HEK293 (cell line): Measurements from ENCODE around the gene TRPC4AP.

Source experiments
- CTCF ChIA-PET: fragments of 350-600 bp; formaldehyde crosslinking; extraction: SDS; loops from one replicate; lab custom pipeline; 2021; ENCODE audit warnings: antibody characterized with exemption; lab: Yijun Ruan, JAX
- POLR2A ChIA-PET: fragments of 300-600 bp; formaldehyde crosslinking; extraction: SDS; loops from one replicate; lab custom pipeline; 2020; ENCODE audit warnings: antibody characterized with exemption, inconsistent platforms; lab: Yijun Ruan, JAX
- H3K27ac ChIP-seq: fragments of 200-500 bp; sonication (Bioruptor generic); 2 replicates; pipeline ENCODE4 v1.5.1; 2014; ENCODE audit warnings: low read depth, low read length, control low read depth, inconsistent platforms; ENCODE audit errors: extremely low read depth
- H3K36me3 ChIP-seq, 2 experiments: fragments of 200-500 bp in 1 of 2; sonication (Bioruptor generic) in 1 of 2; 1 replicate in 1 of 2; 2 replicates in 1 of 2; pipeline ENCODE4 v1.5.1; 2014 to 2017; ENCODE audit warnings: inconsistent platforms in 2 of 2, low read length in 2 of 2; ENCODE audit not compliant: control insufficient read depth in 2 of 2, insufficient read depth in 1 of 2
- H3K4me1 ChIP-seq: fragments of 200-500 bp; sonication (Bioruptor generic); 2 replicates; pipeline ENCODE4 v1.5.1; 2014; ENCODE audit warnings: mild to moderate bottlenecking, low read length, inconsistent platforms; ENCODE audit not compliant: control insufficient read depth, insufficient read depth
- H3K4me3 ChIP-seq: 2 replicates; pipeline ENCODE4 v1.5.1; 2011; ENCODE audit warnings: low read depth, mild to moderate bottlenecking, control low read depth, low read length, moderate library complexity
- H3K9me3 ChIP-seq: fragments of 200-500 bp; sonication (Bioruptor generic); 2 replicates; pipeline ENCODE4 v1.5.1; 2014; ENCODE audit warnings: low read depth, low read length, inconsistent platforms; ENCODE audit not compliant: control insufficient read depth, insufficient read depth
- AEBP2 ChIP-seq: fragments of 450-650 bp; formaldehyde crosslinking; IDR thresholded peaks from 2 replicates; pipeline ENCODE4 v1.5.1; 2016; ENCODE audit warnings: missing biosample characterization, missing genetic modification characterization, borderline replicate concordance
- CTCF ChIP-seq: fragments of 450-650 bp; formaldehyde crosslinking; IDR thresholded peaks from 2 replicates; pipeline ENCODE4 v1.5.1; 2016; ENCODE audit warnings: missing biosample characterization, missing genetic modification characterization
- INSM2 ChIP-seq: fragments of 450-650 bp; formaldehyde crosslinking; IDR thresholded peaks from 2 replicates; pipeline ENCODE4 v1.5.1; 2016; ENCODE audit warnings: missing biosample characterization, missing genetic modification characterization
- OVOL3 ChIP-seq: fragments of 450-650 bp; formaldehyde crosslinking; IDR thresholded peaks from 2 replicates; pipeline ENCODE4 v1.5.1; 2016; ENCODE audit warnings: missing biosample characterization, missing genetic modification characterization
- PBX3 ChIP-seq: sonication (generic); formaldehyde crosslinking; IDR thresholded peaks from 2 replicates; pipeline ENCODE4 v1.8.1; 2022; ENCODE audit warnings: mild to moderate bottlenecking, moderate library complexity, missing genetic modification reagents
- SCRT2 ChIP-seq: fragments of 450-650 bp; formaldehyde crosslinking; IDR thresholded peaks from 2 replicates; pipeline ENCODE4 v1.5.1; 2016; ENCODE audit warnings: missing biosample characterization, missing genetic modification characterization
- ZBTB44 ChIP-seq: fragments of 450-650 bp; IDR thresholded peaks from 2 replicates; pipeline ENCODE4 v1.5.1; 2018; ENCODE audit warnings: missing biosample characterization, mild to moderate bottlenecking, missing genetic modification characterization
- ZNF239 ChIP-seq: fragments of 450-650 bp; formaldehyde crosslinking; IDR thresholded peaks from 2 replicates; pipeline ENCODE4 v1.5.1; 2016; ENCODE audit warnings: missing biosample characterization, missing genetic modification characterization
- ZNF423 ChIP-seq: fragments of 450-650 bp; formaldehyde crosslinking; IDR thresholded peaks from 2 replicates; pipeline ENCODE4 v1.5.1; 2016; ENCODE audit warnings: missing biosample characterization, missing genetic modification characterization
- ZNF518A ChIP-seq: fragments of 450-650 bp; formaldehyde crosslinking; conservative IDR thresholded peaks from 2 replicates; pipeline ENCODE4 v1.5.1; 2016; ENCODE audit warnings: low read depth, missing biosample characterization, missing genetic modification characterization

The TRPC4AP gene

GRCh38 chr20:35010405-35011192, 82.0 kb downstream of the TRPC4AP start (continued):
- TF ChIP-seq PBX3 (CRISPR knock-in tag): no peak
- no peak for TF ChIP-seq OVOL3 (tag by site-specific recombination)
- TF ChIP-seq AEBP2 (tag by site-specific recombination): no peak
- TF ChIP-seq CTCF: no peak
- TF ChIP-seq ZBTB44 (tag by site-specific recombination): no peak
- TF ChIP-seq, all 188 proteins: peak for 0

GRCh38 chr20:35009665-35010328, 82.8 kb downstream of the TRPC4AP start:
- Histone ChIP-seq H3K4me3 (no peak overlapping the region), H3K36me3 (peaks cover 8 to 92% of the 10 kb centered on the region in 2 experiments), H3K9me3 (no peaks in the 10 kb centered on the region), H3K27ac (no peak overlapping the region)
- POLR2A ChIA-PET: no interaction called here
- TF ChIP-seq PBX3 (CRISPR knock-in tag): no peak
- TF ChIP-seq ZNF423 (tag by site-specific recombination): no peak
- no peak for TF ChIP-seq ZNF518A (tag by site-specific recombination)
- TF ChIP-seq SCRT2: peak; percentile 16; the same call in 1 of the 2 replicates
- TF ChIP-seq INSM2 (tag by site-specific recombination): no peak
- no peak for TF ChIP-seq ZNF239 (tag by site-specific recombination)
- TF ChIP-seq, all 188 proteins: peak for 1
- H3K4me1 ChIP-seq: no peaks in the 10 kb centered on the region; the same call in 1 of the 2 replicates
- CTCF ChIA-PET: interaction anchor here (0.6 to 0.9 kb wide), 3 partner anchors 9 to 135 kb away, joined by 3 to 4 read pairs (median 4); no protein-coding TSS in a partner anchor
